Measurements from ENCODE around the gene PCF11.
"Not testable (repeated sequence)": the region's sequence is repeated elsewhere in the genome, so short reads cannot be mapped to it uniquely, and the experiment has no call there.

The PCF11 gene

GRCh38 chr11:83192606-83193245, 35.8 kb downstream of the PCF11 start:
- no peak for DNase-seq (ENCODE audit: low read depth)

- peak; percentile 77 for DNase-seq (ENCODE audit: low read depth)
These were observed 36.7 kb downstream of the PCF11 start, which contains the start of gene ANKRD42 for GRCh38 chr11:83193315-83194280. ANKRD42 (plus strand) TSS chr11:83193712; CDS start chr11:83194671, 959 bp downstream.

DNA sequence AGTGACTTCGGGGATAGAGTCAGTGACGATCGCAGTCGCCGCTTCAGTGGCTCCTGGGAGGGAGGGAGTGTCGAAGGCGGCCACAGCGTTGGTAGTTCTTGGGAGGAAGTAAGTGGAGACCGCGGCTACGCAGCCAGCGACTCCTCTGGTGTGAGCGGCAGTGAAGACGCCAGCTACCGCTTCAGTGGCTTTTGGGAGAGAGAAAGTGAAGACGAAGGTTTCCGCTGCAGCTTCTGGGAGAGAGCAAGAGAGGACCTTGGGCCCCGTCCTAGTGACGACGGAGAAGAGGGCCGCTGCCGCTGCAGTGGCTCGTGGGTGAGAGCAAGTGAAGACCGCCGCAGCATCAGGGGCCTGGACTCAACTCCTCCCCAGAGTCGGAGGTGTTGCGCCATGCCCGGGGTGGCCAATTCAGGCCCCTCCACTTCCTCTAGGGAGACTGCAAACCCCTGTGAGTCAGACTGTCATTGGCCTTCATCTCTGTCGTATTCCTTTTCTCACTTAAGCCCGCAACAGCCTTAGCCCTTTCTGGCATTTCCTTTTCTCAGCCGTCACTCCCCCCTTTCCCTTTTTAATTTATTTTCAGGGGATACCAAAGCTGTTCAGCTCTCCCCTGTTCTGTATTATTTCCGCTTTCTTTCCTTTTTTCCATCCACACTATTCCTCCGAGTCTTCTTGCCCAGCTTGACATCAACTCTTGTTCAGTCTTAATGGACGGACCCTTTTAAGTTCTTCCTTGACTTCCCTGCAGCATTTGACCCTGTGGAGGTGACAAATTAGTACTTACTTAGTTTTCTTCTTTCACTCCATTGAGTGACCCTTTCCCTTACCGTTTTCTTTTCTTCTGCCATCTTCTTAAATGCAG, 37.6 kb downstream of the PCF11 start:
- peak; percentile 41 for DNase-seq (ENCODE audit: low read depth)

DNA sequence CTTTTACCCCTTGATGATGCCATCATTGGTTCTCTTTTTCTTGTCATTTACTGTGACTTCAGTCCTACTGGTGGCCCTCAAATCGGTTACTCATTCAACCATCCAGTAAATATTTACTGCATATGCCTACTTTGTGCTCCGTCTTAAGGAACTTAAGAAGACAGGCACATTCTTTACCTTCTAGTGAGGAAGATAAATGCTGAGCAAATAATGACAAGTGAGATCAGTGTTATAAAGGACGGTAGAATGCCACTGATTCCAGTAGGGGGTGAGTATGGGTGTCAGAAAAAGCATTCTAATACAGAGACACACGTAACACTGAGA, 38.2 kb downstream of the PCF11 start:
- no peak for DNase-seq (ENCODE audit: low read depth)

GRCh38 chr11:83195649-83196048, 38.7 kb downstream of the PCF11 start:
- no peak for DNase-seq (ENCODE audit: low read depth)

GRCh38 chr11:83200035-83200434, 43.1 kb downstream of the PCF11 start:
- DNase-seq (ENCODE audit: low read depth), result no peak

DNA sequence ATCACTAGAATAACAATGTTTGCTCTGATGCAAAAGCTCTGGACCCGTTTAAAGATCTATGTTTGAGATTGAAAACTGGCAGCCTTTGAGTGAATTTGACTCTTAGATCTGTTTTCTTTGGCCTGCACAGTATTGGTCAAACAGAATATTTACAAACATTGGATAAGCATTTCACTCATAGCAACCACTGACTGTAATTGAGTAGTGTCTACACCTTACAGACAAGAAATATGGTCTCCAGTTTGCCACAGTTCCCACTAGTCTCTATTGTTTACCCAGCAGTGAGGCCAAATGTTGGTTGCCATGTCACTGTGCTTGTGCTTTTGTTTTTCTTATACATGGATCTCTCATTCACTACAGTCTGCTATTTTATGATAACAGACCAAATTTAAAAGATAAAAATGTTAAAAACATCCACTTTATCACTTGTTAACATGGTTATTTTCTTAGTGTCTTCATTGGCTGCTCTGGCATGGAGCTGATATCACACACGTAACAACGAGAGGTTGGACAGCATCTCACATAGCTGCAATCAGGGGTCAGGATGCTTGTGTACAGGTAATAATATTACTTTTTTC, 48.8 kb downstream of the PCF11 start:
- no peak for DNase-seq (ENCODE audit: low read depth)

DNA sequence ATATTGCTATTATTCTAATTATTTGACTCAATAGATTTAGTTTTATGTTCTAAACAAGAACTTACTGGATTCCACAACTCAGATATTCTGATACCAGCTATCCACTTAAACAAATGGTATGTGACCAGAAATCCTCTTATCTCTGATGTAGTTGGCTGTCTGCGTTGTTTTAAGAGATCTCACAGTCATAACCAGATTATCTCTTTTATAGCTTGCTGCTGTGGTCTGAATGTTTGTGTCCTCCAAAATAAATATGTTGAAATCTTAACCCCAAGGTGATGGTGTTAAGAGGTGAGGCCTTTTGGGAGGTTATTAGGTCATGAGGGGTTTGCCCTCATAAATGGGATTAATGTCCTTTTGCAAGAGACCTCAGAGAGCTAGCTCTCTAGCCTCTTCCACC, 49.3 kb downstream of the PCF11 start:
- no peak for DNase-seq (ENCODE audit: low read depth)

GRCh38 chr11:83206771-83207382, 49.9 kb downstream of the PCF11 start:
- DNase-seq (ENCODE audit: low read depth), result not testable (repeated sequence)

DNA sequence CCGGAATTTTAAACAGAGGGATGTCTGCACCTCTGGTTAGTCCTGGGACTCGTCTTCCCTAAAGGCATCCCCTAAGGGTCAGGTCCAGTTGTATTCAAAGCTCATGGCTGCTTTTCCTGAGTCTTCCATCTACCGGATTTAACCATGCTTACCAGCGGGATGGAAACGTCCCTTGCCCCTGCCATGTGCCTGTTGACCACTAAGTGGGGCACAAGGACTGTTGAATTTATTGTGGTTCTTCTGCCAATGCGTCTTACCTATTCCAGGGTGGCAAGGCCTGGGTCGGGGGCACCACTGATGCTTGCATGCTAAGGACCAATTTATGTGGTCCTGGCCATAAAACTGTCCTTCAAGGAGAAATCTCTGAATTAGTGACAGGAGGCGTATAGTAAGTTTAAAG, 62.2 kb downstream of the PCF11 start:
- DNase-seq (ENCODE audit: low read depth), result no peak

GRCh38 chr11:83220260-83220659, 63.3 kb downstream of the PCF11 start:
- DNase-seq (ENCODE audit: low read depth), result no peak

DNA sequence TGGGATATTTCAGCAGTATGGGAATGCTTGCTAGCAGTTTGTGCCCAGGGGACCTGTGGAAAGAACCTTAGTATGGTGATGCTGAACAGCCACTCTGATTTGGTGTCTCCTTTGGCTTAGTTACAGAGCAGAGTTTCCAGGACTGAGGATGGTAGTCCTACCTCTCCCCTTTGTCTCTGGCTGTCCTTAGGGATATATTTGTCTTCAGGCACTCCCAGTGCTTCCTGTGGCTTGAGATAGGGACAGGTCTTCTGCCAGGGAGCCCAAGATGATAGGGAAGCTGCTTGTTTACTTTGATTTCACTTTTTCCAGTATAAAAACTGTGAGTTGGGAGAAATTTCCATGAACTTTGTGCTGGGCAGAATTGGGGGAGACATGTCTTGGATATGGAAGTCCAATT, 64.8 kb downstream of the PCF11 start:
- no peak for DNase-seq (ENCODE audit: low read depth)

DNA sequence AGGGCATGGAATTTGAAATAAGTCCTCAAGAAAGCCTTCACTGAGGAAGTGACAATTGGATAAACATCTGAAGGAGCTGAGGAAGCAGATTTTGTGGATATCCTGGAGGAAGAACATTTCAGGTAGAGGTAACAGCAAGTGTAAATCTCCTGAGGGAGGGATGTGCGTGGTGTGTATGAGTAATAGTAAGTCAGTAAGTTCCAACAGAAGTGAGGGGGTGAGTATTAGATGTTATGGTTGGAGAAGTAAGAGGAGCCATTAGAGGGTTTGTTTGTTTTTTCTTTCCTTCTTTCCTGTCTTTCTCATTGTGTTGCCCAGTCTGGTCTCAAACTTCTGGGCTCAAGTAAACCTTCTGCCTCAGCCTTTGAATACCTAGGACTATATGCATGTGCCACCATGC, 65.6 kb downstream of the PCF11 start:
- DNase-seq (ENCODE audit: low read depth), result no peak

DNA sequence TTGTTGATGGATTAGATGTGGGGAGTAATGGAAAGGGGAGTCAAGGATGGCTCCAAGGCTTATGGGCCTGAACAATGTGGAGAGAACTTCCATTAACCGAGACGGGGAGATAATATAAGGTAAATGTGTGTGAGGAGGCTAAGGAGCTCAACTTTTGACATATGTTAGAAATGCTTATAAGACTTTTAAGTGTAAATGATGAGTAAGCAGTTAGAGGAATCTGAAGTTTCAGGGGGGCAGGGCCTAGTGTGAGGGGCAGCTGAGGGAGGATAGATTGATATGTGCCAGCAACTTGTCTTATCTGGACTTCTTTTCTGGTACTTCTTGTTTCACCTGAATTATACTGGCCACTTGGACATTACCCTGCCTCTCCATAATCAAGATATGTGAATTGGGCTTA, 66.5 kb downstream of the PCF11 start:
- DNase-seq (ENCODE audit: low read depth), result no peak

GRCh38 chr11:83235825-83236224, 78.9 kb downstream of the PCF11 start:
- DNase-seq (ENCODE audit: low read depth), result no peak
